HEK293 (cell line): ENCODE data around the gene ZNF787.

Experiments used
- CTCF ChIA-PET: fragments of 350-600 bp; formaldehyde crosslinking; extraction: SDS; loops from one replicate; lab custom pipeline; 2021; ENCODE audit warnings: antibody characterized with exemption; lab: Yijun Ruan, JAX
- POLR2A ChIA-PET: fragments of 300-600 bp; formaldehyde crosslinking; extraction: SDS; loops from one replicate; lab custom pipeline; 2020; ENCODE audit warnings: antibody characterized with exemption, inconsistent platforms; lab: Yijun Ruan, JAX
- H3K27ac ChIP-seq: fragments of 200-500 bp; sonication (Bioruptor generic); 2 replicates; pipeline ENCODE4 v1.5.1; 2014; ENCODE audit warnings: low read depth, low read length, control low read depth, inconsistent platforms; ENCODE audit errors: extremely low read depth
- H3K36me3 ChIP-seq, 2 experiments: fragments of 200-500 bp in 1 of 2; sonication (Bioruptor generic) in 1 of 2; 1 replicate in 1 of 2; 2 replicates in 1 of 2; pipeline ENCODE4 v1.5.1; 2014 to 2017; ENCODE audit warnings: inconsistent platforms in 2 of 2, low read length in 2 of 2; ENCODE audit not compliant: control insufficient read depth in 2 of 2, insufficient read depth in 1 of 2
- H3K4me1 ChIP-seq: fragments of 200-500 bp; sonication (Bioruptor generic); 2 replicates; pipeline ENCODE4 v1.5.1; 2014; ENCODE audit warnings: mild to moderate bottlenecking, low read length, inconsistent platforms; ENCODE audit not compliant: control insufficient read depth, insufficient read depth
- H3K4me3 ChIP-seq: 2 replicates; pipeline ENCODE4 v1.5.1; 2011; ENCODE audit warnings: low read depth, mild to moderate bottlenecking, control low read depth, low read length, moderate library complexity
- H3K9me3 ChIP-seq: fragments of 200-500 bp; sonication (Bioruptor generic); 2 replicates; pipeline ENCODE4 v1.5.1; 2014; ENCODE audit warnings: low read depth, low read length, inconsistent platforms; ENCODE audit not compliant: control insufficient read depth, insufficient read depth
- GLI2 ChIP-seq: fragments of 450-650 bp; formaldehyde crosslinking; IDR thresholded peaks from 2 replicates; pipeline ENCODE4; 2017; ENCODE audit warnings: missing biosample characterization, missing genetic modification characterization, low read depth, borderline replicate concordance
- PRDM6 ChIP-seq: fragments of 450-650 bp; formaldehyde crosslinking; IDR thresholded peaks from 2 replicates; pipeline ENCODE4 v1.5.1; 2017; ENCODE audit warnings: missing biosample characterization, missing genetic modification characterization
- REST ChIP-seq: fragments of 450-650 bp; formaldehyde crosslinking; IDR thresholded peaks from 2 replicates; pipeline ENCODE4 v1.5.1; 2016; ENCODE audit warnings: missing biosample characterization, missing genetic modification characterization
- YY1 ChIP-seq: fragments of 450-650 bp; formaldehyde crosslinking; IDR thresholded peaks from 2 replicates; pipeline ENCODE4 v1.5.1; 2018; ENCODE audit warnings: missing biosample characterization, missing genetic modification characterization
- ZBTB10 ChIP-seq: fragments of 450-650 bp; formaldehyde crosslinking; IDR thresholded peaks from 2 replicates; pipeline ENCODE4 v1.5.1; 2016; ENCODE audit warnings: missing biosample characterization, missing genetic modification characterization
- ZFP37 ChIP-seq: fragments of 450-650 bp; formaldehyde crosslinking; IDR thresholded peaks from 2 replicates; pipeline ENCODE4 v1.5.1; 2016; ENCODE audit warnings: missing biosample characterization, missing genetic modification characterization
- ZNF138 ChIP-seq: fragments of 450-650 bp; formaldehyde crosslinking; IDR thresholded peaks from 2 replicates; pipeline ENCODE4 v1.5.1; 2016; ENCODE audit warnings: missing biosample characterization, missing genetic modification characterization, borderline replicate concordance
- ZNF140 ChIP-seq: fragments of 450-650 bp; formaldehyde crosslinking; IDR thresholded peaks from 2 replicates; pipeline ENCODE4 v1.5.1; 2016; ENCODE audit warnings: missing biosample characterization, missing genetic modification characterization
- ZNF148 ChIP-seq: fragments of 450-650 bp; formaldehyde crosslinking; IDR thresholded peaks from 2 replicates; pipeline ENCODE4 v1.5.0; 2017; ENCODE audit warnings: missing biosample characterization, missing genetic modification characterization, borderline replicate concordance
- ZNF211 ChIP-seq: fragments of 450-650 bp; formaldehyde crosslinking; IDR thresholded peaks from 2 replicates; pipeline ENCODE4 v1.5.1; 2016; ENCODE audit warnings: low read depth, missing biosample characterization, missing genetic modification characterization
- ZNF266 ChIP-seq: fragments of 450-650 bp; formaldehyde crosslinking; IDR thresholded peaks from 2 replicates; pipeline ENCODE4 v1.5.1; 2016; ENCODE audit warnings: missing biosample characterization, missing genetic modification characterization, low read depth
- ZNF280D ChIP-seq: fragments of 450-650 bp; formaldehyde crosslinking; IDR thresholded peaks from 2 replicates; pipeline ENCODE4 v1.5.1; 2016; ENCODE audit warnings: missing biosample characterization, missing genetic modification characterization
- ZNF350 ChIP-seq: fragments of 450-650 bp; formaldehyde crosslinking; IDR thresholded peaks from 2 replicates; pipeline ENCODE4 v1.5.0; 2017; ENCODE audit warnings: missing biosample characterization, mild to moderate bottlenecking, missing genetic modification characterization
- ZNF394 ChIP-seq: fragments of 450-650 bp; formaldehyde crosslinking; IDR thresholded peaks from 2 replicates; pipeline ENCODE4 v1.5.1; 2016; ENCODE audit warnings: missing biosample characterization, missing genetic modification characterization, mild to moderate bottlenecking, moderate library complexity, borderline replicate concordance
- ZNF501 ChIP-seq: fragments of 450-650 bp; formaldehyde crosslinking; IDR thresholded peaks from 2 replicates; pipeline ENCODE4 v1.5.1; 2016; ENCODE audit warnings: missing biosample characterization, missing genetic modification characterization
- ZNF548 ChIP-seq: fragments of 450-650 bp; formaldehyde crosslinking; IDR thresholded peaks from 2 replicates; pipeline ENCODE4 v1.5.1; 2016; ENCODE audit warnings: missing biosample characterization, missing genetic modification characterization
- ZNF558 ChIP-seq: fragments of 450-650 bp; formaldehyde crosslinking; IDR thresholded peaks from 2 replicates; pipeline ENCODE4 v1.5.1; 2016; ENCODE audit warnings: missing biosample characterization, missing genetic modification characterization
- ZNF621 ChIP-seq: fragments of 450-650 bp; formaldehyde crosslinking; IDR thresholded peaks from 2 replicates; pipeline ENCODE4 v1.5.1; 2017; ENCODE audit warnings: missing biosample characterization, missing genetic modification characterization
- ZNF623 ChIP-seq: fragments of 450-650 bp; formaldehyde crosslinking; IDR thresholded peaks from 2 replicates; pipeline ENCODE4 v1.5.1; 2016; ENCODE audit warnings: missing biosample characterization, missing genetic modification characterization
- ZNF777 ChIP-seq: fragments of 450-650 bp; formaldehyde crosslinking; IDR thresholded peaks from 2 replicates; pipeline ENCODE4 v1.5.1; 2017; ENCODE audit warnings: missing biosample characterization, missing genetic modification characterization, borderline replicate concordance

Gene ZNF787

GRCh38 chr19:56140583-56141416 is 19.7 kb upstream of the ZNF787 start, which contains the start of gene ZNF444 (continued):
- no peak for TF ChIP-seq ZNF350 (tag by site-specific recombination)
- no peak for TF ChIP-seq ZNF138 (tag by site-specific recombination)
- TF ChIP-seq GLI2 (tag by site-specific recombination), result no peak
- TF ChIP-seq ZNF558 (tag by site-specific recombination), result no peak
- TF ChIP-seq ZNF211, result no peak
- no peak for TF ChIP-seq ZNF280D (tag by site-specific recombination)

- H3K27ac ChIP-seq, result peak overlapping the region; percentile 86
- no peak for TF ChIP-seq ZNF621
- no peak for TF ChIP-seq ZNF148 (tag by site-specific recombination)
- peak; percentile 34; the same call in 1 of the 2 replicates for TF ChIP-seq ZBTB10 (tag by site-specific recombination)
- no peak for TF ChIP-seq ZNF140 (tag by site-specific recombination)
- no peak for TF ChIP-seq ZNF548 (tag by site-specific recombination)
- no peak for TF ChIP-seq ZNF394 (tag by site-specific recombination)
- peak; percentile 36; the same call in 1 of the 2 replicates for TF ChIP-seq ZNF777 (tag by site-specific recombination)
- 0 out of 2 replicates have a peak, but pooled peaks have one; percentile 12 for TF ChIP-seq REST
- no peak for TF ChIP-seq ZNF501 (tag by site-specific recombination)
- no peak for TF ChIP-seq ZNF266 (tag by site-specific recombination)
- TF ChIP-seq YY1 (tag by site-specific recombination), result no peak
- no peak for TF ChIP-seq ZNF623 (tag by site-specific recombination)
- no peak for TF ChIP-seq PRDM6 (tag by site-specific recombination)
- no peak for TF ChIP-seq ZFP37
These were observed 18.9 kb upstream of the ZNF787 start for GRCh38 chr19:56139847-56140582.

More at GRCh38 chr19:56139847-56140582, 18.9 kb upstream of the ZNF787 start:
- Histone ChIP-seq H3K9me3 (no peaks in the 10 kb centered on the region), H3K4me1 (peaks cover 12% of the 10 kb centered on the region), H3K36me3 (peaks cover 0 to 7% of the 10 kb centered on the region in 2 experiments; a peak in 2 of 3 replicates), H3K4me3 (peak overlapping the region; percentile 81)
- POLR2A ChIA-PET, result interaction anchor here (1.0 to 1.9 kb wide), 7 partner anchors 8 to 485 kb away, joined by 3 to 26 read pairs (median 4); partner anchors contain the start of genes U2AF2, ZNF787 and ZSCAN5A
- CTCF ChIA-PET, result interaction anchor here (0.6 kb wide), 1 partner anchor 61 kb away, joined by 3 read pairs; no protein-coding TSS in a partner anchor
